NOMO-1 (cell line): ENCODE data around the gene HLA-E.
"Not testable (repeated sequence)": the region's sequence is repeated elsewhere in the genome, so short reads cannot be mapped to it uniquely, and the experiment has no call there.

Source experiments
- DNase-seq, 2 experiments: peaks; one replicate each; lab custom pipeline; 2025; ENCODE audit not compliant: unreplicated experiment in 2 of 2; lab: John Stamatoyannopoulos, UW

Gene HLA-E

DNA sequence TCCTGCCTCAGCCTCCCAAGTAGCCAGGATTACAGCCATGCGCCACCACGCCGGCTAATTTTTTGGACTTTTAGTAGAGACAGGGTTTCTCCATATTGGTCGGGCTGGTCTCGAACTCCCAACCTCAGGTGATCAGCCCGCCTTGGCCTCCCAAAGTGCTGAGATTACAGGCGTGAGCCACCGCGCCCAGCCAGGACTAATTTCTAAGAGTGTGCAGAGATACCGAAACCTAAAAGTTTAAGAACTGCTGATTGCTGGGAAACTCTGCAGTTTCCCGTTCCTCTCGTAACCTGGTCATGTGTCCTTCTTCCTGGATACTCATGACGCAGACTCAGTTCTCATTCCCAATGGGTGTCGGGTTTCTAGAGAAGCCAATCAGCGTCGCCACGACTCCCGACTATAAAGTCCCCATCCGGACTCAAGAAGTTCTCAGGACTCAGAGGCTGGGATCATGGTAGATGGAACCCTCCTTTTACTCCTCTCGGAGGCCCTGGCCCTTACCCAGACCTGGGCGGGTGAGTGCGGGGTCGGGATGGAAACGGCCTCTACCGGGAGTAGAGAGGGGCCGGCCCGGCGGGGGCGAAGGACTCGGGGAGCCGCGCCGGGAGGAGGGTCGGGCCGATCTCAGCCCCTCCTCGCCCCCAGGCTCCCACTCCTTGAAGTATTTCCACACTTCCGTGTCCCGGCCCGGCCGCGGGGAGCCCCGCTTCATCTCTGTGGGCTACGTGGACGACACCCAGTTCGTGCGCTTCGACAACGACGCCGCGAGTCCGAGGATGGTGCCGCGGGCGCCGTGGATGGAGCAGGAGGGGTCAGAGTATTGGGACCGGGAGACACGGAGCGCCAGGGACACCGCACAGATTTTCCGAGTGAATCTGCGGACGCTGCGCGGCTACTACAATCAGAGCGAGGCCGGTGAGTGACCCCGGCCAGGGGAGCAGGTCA lies at the start of gene HLA-E:
TSS of gene HLA-E (plus strand) at position 429 of the 945 bp plus-strand sequence. CDS start at position 452, 23 bp downstream.
- DNase-seq = peak; percentile 86 to 100

DNA sequence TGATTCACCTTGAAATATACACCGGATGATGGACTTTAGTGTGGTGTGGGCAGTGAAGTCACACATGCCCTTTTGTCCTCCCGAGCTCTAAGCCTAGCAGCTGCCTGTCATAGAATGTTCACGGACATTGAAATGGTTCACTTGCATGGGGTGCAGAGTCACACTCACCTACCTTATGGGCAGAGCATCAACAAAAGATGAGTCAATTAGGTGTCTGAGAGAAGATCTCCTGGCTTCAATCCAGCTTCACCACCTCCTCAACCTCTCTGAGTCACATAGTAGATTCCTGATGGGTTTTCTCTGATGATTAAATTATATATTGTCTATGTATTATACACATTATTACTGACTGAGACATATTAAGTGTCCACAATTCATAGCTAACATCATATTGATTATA lies 48.1 kb upstream of the HLA-E start:
- no peak for DNase-seq

DNA sequence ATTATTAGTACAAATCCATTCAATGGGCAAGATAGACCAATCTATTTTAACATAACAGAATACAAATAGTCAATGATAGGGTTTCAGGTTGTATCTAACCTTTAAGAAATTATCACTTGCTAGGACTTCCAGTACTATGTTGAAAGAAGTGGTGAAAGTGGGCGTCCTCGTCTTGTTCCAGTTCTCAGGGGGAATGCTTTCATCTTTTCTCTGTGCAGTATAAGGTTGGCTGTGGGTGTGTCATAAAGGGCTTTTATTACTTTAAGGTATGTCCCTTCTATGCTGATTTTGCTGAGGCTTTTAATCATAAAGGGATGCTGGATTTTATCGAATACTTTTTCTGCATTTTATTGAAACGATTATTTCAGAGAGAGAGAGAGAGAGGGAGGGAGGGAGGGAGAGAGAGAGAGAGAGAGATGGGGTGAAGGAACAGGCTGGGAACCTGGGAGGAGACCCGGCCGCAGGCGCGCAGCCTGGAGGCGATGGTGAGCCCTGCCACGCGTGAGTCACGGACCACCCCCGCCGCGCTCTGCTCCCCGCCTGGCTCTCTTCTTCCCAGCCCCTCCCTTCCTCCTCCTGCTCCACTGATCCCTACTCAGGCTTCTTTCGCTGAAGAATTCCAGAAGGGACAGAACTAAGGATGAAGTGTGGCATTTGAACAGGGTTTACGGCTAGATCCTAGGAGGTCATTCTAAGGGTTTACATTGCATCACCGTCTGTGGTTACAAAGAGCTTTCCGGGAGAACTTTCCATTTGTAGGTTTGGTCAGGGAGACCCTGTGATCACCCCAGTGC lies 45.5 kb upstream of the HLA-E start:
- DNase-seq = no peak

DNA sequence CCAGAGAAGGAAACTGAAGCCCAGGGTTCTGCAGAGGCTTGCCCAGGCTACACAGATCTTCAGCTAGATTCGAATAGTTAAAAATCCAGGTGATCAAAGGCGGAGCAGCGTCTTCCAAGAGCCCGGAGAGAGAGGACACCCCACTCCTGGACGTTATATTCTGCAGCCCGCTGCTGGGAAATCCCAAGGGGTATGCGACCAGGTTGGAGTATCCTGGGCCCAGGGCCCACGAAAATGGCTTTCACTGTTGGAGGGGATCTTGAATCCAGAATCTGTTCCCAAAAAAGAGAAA lies 44.9 kb upstream of the HLA-E start:
- DNase-seq = no peak

DNA sequence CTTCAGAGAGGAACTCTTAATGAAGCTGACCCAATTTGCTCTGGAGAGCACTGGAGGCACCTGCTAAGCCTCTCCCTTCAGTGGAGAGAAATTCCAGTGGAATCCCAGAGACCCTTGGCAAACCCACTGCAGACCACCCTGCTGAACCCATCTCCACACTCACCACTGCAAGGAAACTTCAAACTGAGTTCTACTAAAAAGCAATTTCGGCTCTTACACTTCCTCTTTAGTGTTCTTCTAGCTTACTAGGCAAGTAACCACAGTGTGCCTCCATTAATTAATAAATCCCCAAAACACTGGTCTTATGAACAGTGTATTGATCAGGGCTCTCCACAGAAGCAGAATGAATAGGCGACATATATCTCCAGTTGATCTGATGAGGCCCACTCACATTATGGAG lies 43.0 kb upstream of the HLA-E start:
- no peak for DNase-seq

DNA sequence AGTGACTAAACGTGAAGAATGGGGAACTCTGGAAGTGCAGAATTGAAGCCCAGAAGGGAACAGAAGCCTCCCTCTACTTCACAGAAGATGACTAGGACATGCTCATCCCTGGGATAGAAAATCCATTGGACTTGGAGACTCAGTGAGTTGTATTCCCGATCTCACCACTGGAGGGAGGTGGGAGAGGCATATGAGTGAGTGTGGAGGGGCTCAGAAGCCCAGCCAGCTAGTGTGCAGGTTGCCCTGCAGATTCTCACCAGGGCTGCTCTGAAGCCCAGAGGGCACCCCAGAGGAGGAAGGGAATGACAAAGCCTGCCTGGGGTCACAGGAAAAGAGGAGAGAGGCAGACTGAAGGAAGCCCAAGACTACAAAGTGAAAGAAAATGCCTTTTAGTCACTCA lies 42.1 kb upstream of the HLA-E start:
- no peak for DNase-seq

DNA sequence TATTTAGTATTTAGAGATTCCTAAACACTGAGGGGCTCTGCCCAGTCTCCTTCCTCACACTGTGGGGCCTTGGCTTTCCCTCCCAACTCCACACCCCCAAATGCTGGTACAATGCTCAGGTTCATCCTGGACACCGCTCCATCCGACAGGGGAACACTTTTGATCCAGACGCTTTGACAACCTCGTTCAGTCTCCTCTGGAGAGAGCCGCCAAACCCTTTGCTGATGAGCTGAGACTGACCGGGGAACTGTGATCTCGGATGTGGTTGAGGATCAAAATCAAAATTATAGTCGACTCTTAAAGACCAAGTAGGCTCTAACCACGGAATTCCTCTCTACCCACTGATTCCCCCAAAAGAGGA lies 38.8 kb upstream of the HLA-E start:
- no peak for DNase-seq

DNA sequence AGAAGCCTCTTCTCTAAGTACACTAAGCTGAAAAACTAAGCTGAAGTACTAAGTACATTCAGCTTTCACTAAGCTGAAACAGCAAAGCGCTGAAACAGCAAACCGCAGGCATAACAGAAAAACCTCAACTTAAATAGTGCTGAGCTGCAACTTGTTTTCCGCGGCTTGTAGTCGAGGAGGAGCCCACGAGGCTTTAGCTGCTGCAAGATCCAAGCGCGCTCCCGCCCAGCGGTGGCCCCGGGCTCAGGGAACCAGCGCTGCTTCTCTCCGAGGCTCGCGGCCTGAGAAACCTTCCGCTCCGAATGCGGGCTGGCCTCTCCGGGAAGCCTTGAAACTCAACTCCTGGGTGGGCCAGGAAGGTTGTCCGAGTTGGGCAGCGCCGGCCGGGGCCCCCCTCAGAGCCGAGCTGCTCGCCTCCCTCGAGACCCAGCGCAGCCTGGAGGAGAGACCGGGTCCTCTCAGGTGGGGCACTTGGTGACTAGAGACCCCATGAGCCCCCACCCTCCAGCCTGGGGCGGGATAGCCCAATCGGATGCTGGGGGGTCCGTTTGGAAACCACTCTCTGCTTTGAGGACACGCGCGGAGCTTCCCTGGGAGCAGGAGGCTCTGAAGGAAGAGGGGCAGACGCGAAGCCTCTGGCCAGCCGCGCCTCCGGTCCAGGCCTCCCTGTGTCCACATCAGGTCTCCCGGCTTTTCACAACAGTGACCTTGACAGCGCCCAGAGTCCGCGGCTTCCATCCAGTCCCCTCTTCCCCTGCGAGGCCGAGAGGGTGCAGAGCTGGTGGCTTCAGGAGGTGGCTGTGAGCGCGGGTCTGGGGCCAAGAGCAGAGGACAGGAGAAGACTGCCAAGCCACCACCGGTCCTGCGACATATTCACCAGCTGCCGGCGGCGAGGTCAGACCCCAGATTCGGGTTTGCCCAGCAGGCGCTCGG lies 38.1 kb upstream of the HLA-E start:
- peak; percentile 86 to 98 for DNase-seq

DNA sequence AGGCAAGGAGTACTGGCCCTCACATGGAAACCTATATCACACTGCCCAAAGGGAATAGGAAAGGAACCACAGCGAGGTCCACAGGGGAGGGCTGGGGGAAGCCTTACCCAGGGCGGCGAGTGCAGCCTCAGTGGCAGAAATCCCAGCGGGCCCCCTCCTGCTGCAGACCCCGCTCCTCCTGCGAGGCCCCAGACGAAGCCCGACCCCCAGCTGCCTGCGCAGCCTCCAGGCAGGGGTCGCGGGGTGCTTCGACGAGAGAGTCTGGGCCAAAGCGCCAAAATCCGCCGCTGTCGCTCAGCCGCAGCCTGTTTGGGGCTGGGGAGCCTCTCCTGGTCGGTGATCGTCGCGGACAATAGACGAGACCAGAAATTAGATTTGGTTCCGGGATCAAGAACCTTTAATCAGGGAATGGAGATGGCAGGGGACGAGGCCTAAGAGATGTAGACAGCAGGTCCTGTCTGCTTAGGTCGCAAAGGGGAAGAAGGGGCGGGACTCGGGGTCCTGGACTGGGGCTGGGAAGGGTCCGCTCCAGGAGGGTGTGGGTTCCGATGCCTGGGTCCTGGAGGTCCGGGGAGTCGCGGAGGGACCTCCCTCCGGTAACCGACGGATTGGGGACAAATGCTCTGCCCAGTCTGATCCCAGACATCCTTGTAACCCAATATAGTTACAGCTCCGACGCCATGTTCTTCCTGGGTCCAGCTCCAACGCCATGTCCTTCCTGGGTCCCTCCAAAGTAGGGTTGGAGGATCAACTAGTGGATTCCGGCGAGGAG lies 36.4 kb upstream of the HLA-E start:
- DNase-seq = no peak

DNA sequence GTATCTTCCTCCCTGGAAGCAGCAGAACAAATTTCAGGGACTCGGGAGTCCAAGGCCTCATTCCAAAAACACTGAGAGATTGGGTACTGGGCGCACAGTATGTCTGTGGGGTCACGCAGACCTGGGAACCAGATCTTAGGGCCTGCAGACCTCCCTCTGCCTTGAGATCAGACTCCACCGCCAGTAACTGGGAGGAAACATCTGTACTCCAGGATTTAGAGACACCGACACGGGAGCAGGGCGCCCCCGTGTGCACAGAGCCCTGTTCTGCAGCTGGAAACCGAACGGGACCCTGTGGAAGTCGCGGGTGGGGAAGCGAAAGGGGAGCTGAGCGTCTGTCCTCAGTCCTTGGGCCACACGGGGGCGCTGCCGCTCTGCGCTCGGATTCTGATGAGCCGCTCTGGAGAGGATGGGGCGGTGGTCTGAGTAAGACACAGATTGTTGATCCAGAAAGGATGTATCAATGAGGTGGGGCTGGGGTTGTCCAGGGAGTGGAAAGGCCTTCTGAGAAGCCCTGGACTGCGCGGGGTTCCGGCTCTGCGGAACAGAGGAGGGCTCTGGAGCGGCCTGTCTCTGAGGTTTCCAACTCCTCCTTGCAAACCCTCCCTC lies 35.7 kb upstream of the HLA-E start:
- peak; percentile 86 to 89 for DNase-seq

DNA sequence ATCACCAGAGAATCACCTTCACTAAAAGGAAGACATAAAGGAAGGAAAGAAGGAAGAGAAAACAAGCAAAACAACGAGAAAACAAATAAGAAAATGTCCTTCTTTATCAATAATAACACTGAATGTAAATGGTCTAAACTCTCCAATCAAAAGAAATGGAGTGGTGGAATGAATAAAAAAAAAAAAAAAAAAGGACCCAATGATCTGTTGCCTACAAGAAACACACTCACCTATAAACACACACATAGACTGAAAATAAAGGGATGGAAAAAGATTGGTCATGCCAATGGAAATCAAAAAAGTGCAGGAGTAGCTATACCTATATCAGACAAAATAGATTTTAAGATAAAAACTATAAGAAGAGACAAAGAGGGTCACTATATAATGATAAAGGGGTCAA lies 30.2 kb upstream of the HLA-E start:
- DNase-seq = no peak

DNA sequence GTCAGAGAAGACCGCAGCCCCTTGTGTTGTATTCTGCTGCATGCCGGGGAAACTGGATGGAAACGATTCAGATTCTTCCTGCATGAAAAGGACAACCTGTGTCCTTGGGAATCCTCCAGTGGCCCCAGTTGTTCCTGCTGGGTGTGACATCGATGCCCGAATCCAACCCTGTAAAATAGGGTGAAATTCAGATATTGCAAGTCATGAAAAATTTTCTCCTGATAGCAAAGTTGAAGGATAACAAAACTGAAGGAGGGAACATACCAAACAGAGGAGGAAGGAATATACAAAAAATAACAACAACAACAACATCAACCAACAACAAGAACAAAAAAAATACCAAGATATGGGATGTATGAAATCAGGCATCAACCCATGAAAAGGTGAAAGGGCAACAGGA lies 28.3 kb upstream of the HLA-E start:
- DNase-seq = no peak

DNA sequence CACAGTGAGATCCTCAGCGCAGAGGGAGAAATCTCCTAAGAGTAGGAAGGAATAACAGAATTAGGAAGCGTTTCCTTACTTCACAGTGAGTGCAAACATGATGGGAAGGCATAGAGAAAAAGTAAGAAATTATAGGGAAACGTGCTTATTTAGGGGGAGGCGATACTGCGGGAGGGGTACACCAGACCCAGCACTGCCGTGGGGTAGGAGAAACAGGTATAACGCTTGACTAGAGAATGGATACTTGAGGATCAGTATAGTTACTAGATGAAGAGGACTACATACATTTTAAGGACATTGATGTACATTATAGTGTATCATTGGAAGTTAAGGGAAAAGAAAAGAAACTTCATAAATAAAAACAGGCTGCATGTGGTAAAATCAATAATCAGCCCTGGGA lies 26.8 kb upstream of the HLA-E start:
- no peak for DNase-seq

DNA sequence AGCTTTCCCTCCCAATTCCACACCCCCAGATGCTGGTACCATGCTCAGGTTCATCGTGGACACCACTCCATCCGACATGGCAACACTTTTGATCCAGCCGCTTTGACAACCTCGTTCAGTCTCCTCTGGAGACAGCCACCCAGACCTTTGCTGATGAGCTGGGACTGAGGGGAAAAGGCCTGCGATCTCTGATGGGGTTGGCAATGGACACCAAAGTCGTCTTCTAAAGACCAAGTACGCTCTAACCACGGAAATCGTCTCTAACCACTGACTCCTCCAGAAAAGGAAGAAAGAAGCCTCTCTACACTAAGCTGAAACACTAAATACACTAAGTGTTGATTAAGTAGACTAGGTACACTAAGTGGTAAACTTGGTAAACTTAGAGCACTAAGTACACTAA lies 26.1 kb upstream of the HLA-E start:
- DNase-seq = peak in 1 of 2 experiments; percentile 73

DNA sequence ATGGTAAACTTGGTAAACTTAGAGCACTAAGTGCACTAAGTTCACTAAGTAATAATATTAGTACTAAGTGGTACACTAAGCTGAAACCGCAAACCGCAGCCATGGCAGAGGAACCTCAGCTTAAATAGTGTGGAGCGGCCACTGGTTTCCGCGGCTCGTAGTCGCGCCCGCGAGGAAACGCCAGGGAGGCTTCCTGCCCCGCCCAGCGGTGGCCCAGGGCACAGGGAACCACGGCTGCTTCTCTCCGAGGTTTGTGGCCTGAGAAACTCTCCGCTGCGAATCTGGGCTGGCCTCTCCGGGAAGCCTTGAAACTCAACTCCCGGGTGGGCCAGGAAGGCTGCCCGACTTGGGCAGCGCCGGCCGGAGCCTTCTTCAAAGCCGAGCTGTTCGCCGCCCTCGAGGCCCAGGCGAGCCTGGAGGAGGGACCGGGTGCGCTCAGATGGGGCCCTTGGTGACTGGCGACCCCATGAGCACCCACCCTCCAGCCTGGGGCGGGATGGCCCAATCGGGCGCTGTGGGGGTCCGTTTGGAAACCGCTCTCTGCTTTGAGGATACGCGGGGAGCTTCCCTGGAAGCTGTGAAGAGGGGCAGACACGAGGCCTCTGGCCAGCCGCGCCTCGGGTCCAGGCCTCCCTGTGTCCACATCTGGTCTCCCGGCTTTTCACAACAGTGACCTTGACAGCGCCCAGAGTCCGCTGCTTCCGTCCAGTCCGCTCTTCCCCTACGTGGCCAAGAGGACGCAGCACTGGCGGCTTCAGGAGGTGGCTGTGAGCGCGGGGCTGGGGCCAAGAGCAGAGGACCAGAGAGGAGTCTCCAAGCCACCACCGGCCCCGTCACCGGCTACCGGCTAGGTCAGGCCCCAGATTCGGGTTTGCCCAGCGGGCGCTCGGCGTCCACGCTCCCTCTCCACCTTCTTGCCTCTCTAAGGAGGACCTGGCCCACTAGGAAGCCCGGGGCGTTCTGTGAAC lies 25.4 kb upstream of the HLA-E start:
- DNase-seq = peak; percentile 81 to 85

DNA sequence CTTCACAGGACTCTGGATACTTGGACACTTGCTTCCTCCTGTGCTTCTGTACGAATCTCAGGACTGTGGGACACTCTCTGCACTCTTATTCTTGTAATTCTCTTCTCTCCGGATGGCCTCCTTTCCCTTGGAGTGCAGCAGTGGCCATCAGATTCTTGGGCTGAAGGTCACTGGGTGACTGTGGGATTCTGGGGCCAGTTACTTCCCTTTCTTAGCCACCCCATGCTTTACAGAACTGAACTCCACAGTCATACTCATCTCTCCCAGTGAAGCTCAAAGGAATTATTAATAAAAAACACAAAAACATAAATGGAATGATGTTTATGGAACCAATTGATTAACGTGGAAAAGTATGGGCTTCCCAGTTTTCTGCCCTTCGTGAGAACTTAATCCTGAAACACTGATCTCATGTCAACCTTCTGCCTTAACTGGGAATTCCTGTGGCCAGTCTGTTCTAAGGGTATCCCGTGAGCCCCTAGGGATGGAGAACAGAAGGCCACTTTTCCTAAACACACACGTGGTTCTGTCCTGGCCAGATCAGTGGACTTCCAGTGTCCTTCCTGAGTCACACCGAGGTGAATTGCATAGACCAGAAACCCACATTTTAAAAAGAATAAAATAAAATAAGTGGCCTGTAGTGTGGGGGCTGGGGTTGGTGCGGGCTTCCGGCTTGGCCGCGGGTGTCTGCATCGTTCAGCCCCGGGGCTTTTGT lies 23.6 kb upstream of the HLA-E start:
- DNase-seq = no peak

DNA sequence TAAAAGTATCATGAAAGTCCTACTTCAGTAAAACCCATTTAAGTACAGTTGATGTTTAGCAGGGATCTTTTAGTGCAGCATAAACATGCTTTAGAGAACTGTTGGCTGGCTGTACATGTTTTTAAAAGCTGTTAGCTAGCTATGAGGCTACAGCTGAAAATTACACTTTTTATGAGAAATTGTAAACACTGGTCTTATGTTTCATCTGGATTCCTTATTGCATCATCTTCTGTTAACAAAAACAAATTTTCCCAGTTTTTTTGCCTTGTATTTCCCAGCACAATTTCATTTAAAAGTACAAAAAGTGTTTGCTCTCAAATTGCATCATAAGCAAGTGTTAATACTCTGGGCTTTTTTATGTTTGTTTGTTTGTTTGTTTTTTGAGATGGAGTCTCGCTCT lies 18.3 kb upstream of the HLA-E start:
- no peak for DNase-seq

DNA sequence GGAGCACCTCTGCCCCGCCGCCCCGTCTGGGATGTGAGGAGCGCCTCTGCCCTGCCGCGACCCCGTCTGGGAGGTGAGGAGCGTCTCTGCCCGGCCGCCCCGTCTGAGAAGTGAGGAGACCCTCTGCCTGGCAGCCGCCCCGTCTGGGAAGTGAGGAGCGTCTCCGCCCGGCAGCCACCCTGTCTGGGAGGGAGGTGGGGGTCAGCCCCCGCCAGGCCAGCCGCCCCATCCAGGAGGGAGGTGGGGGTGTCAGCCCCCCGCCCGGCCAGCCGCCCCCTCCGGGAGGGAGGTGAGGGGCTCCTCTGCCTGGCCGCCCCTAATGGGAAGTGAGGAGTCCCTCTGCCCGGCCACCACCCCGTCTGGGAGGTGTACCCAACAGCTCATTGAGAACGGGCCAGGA lies 14.2 kb upstream of the HLA-E start:
- not testable (repeated sequence) for DNase-seq
